GM18520 (cell line): ENCODE measurements around the gene QKI.
"Not testable (repeated sequence)": the region's sequence is repeated elsewhere in the genome, so short reads cannot be mapped to it uniquely, and the experiment has no call there.

ENCODE experiments used
- ATAC-seq: cut with Tn5 transposase; IDR thresholded peaks from one replicate; pipeline ENCODE4 v1.9.1; 2021; ENCODE audit not compliant: unreplicated experiment

The QKI gene

GRCh38 chr6:163438298-163438939, 23.9 kb downstream of the QKI start:
- ATAC-seq = no peak

- no peak for ATAC-seq
These were observed 24.4 kb downstream of the QKI start for GRCh38 chr6:163438940-163439335.

- ATAC-seq = not testable (repeated sequence)
These were observed 24.9 kb downstream of the QKI start for GRCh38 chr6:163439390-163439789.

- no peak for ATAC-seq
These were observed 25.5 kb downstream of the QKI start for GRCh38 chr6:163439997-163440396.

GRCh38 chr6:163442336-163442735, 27.8 kb downstream of the QKI start:
- ATAC-seq = no peak

- no peak for ATAC-seq
These were observed 29.6 kb downstream of the QKI start for GRCh38 chr6:163444077-163444476.

- no peak for ATAC-seq
These were observed 32.0 kb downstream of the QKI start for GRCh38 chr6:163446549-163446948.

DNA sequence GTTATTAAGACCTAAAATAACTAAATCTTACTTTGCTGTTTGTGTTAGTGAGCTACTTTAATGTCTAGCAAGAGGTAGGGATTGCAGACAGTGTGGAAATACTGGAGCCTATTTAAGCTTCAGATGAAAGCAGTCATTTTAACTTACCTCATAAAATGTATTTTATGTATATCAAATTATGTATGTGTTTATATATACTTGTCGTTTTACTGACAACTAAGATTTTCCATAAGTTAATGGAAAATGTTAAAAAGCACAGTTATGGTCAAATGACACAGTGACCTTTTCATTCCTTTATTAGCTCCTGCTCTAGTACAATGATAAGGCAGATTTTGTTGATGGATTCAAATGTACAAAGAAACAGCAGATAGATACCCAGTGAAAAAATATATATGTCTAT, 34.6 kb downstream of the QKI start:
- ATAC-seq = no peak

DNA sequence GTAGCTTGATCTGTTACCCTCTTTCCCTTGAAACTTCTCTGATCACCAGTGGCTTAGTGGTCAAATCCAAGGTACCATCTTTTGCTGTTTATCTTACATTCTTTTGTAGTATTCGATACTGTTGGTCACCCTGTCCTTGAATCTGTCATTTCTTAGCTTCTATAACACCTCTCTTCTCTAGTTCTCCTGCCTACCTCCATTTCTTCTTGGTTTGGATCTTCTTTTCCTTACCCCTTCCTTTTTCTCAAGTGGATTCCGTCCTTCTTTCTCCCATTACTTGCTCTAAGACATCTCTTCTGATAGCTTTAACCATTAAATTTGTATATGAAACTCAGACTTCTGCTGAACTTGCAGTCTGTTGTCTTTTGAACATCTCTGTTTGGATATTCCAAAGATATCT, 39.9 kb downstream of the QKI start:
- ATAC-seq = no peak

DNA sequence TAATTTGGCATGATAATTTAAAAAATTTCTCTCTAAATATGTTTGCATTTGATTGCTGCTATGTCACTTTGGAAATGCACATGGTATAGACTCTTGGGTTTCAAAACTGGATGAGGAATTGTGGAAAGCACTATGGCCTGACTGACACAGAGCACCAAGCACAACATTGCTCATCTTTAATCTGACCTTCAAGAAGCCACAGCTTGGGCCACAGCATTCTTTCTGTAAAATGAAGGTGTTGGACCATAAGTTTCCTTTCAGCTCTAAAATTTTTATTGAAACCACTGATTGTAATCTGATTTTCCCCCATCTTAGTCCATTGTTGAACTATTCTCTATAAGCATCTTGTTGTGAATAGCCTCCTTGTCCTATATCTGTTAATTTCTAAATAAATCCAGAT, 41.0 kb downstream of the QKI start:
- ATAC-seq = no peak

- ATAC-seq = no peak
These were observed 43.4 kb downstream of the QKI start for GRCh38 chr6:163457637-163458561.

DNA sequence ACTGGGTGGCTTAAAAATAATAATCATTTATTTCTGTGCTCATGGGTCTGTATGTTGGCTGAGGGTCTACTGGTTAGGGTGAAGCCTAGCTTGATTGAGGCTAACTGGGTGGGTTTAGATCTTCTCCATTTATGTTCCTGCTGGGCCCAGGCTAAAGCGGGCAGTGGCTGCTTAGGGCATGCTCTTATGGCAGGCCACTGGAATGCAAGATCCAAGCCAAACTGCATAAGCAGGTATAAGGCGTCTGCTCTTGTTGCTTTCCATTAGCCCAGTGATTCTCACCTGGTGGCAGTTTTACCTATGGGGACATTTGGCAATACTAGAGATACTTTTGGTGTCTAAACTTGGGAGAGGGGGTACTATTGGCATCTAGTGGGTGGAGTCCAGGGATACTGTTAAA, 44.5 kb downstream of the QKI start:
- no peak for ATAC-seq

DNA sequence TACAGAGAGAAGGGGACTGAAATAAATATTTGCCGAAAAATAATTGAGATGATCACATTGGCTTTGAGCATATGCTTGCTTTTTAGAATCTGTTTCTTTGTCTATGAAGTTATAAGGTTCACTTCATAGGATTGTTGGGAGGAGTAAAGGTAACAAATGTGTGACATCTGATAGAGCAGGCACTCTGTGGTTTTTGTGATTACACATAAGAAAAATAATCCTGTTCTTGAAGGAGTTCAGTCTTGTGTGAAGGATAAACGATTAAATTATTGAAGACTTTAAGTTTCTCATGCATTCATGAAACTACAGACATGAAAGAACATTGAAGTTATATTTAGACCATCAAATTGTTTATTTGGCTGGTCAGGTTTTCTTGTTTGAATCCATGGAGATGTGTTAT, 45.0 kb downstream of the QKI start:
- no peak for ATAC-seq

DNA sequence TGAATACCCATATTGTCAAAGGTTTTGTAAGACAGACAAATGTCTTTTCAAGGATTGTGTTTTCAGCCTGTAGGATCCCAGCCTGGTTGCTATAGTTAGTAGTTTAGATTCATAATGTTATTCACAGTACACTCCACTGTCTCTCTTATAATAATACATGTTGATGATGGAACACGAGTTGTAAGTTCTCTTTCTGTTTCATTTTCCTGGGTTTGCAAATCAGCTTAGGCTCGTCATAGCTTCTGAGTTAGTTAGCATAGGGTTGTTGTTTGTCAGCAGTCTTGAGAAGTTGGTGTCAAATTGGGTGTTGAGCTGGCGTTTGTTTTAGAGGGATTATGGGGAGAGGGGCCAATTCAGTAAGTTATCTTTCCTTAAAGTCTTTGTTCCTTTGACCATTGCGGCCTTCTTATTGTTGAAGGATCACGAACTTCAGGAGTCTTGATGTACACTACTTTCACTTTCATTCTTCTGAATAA, 45.8 kb downstream of the QKI start:
- ATAC-seq = peak; percentile 87

- no peak for ATAC-seq
These were observed 47.2 kb downstream of the QKI start for GRCh38 chr6:163461696-163462095.

DNA sequence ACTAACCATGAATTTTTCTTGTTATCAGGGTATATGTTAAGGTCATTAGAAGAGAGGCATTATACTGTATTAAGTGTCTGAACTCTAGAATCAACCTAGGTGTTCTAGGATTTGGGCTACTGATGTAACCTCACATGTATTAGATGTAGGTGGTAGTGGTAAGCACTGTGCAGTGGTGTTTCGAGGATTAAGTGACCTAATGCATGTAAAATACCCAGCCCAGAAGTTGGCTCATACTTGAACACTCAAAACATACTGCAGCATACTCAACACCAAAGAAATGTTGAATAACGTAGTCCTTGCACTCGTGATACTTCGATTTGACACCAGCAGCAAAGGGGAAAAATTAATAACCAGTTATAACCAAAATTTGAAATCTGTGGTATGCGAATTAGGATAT, 48.7 kb downstream of the QKI start:
- ATAC-seq = no peak

DNA sequence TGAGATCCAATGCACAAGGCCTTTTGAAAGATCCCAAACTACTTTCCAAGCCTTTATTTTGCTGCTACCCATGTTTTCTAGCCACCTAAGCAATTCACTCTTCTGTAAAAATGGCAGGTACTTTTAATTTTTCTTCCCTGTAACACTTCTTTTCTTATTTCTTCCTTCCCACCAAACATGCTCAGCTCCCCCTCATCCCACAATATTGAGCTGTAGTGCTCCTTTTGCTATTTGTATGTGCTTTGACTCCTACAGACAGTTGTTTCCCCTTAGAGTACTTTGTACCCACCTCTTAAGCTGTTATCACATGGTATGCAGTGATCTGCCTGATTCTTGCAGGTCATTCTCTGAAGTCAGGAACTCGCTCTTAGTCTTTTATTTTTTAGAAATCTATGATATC, 49.3 kb downstream of the QKI start:
- ATAC-seq = no peak

- ATAC-seq = no peak
These were observed 52.4 kb downstream of the QKI start for GRCh38 chr6:163466839-163467390.

DNA sequence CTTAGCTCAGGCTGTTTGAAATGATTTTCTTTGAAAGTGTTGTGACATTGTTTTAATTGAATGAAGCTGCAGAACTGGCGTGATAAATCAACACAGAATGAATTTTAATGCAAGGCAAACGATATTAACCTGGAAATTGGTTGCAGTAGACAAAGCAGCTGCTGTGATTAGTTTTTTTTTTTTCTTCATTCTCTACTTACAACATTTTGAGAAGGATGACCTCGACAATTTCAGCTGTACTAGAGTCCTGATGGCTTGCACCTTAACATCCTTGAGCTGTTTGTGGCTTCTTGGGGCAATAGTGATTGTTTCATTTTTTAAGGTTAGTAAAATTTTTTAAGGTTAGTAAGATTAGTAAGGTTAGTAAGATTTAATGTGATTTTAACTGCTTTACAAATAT, 54.2 kb downstream of the QKI start:
- no peak for ATAC-seq

DNA sequence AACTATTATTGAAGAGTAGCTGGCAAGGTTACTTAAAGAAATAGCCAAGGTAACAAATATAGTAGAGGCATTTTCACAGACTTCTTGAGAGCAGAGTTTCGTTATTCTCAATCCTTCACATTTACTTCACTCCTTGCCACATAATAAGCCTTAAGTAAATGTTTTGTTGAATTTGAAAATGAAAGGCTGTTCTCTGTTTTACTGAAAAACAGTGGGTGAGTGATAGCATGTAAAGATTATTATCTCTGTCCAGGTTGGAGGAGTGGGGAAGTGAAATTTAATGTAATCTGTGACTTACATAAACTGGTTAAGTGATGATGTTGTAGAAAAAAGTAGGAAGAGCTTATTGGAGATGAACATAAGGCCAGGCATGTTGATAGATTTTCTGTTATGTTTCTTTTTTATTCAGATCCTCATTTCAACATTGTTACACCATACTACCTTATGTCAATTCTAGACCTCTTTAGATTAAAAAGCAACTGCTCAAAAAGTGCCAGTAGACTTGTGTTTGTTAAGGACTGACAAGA, 55.0 kb downstream of the QKI start:
- ATAC-seq = no peak

GRCh38 chr6:163470611-163471010, 56.1 kb downstream of the QKI start:
- ATAC-seq = no peak

- no peak for ATAC-seq
These were observed 60.1 kb downstream of the QKI start for GRCh38 chr6:163474581-163474980.
